Parathyroid adenoma (tissue), 2 donors: Measurements from ENCODE around the gene ZNF165.
"Not testable (repeated sequence)": the region's sequence is repeated elsewhere in the genome, so short reads cannot be mapped to it uniquely, and the experiment has no call there.

ENCODE experiments used
- H2AFZ ChIP-seq: fragments of 300-600 bp; sonication (generic); one replicate; pipeline ENCODE4 v1.7.0; 2017; ENCODE audit warnings: antibody characterized with exemption, mild to moderate bottlenecking
- H3K27ac ChIP-seq: fragments of 300-600 bp; sonication (generic); one replicate; pipeline ENCODE4 v1.7.0; 2017
- H3K27me3 ChIP-seq: fragments of 300-600 bp; sonication (generic); one replicate; pipeline ENCODE4 v1.7.0; 2017; ENCODE audit warnings: low read length; ENCODE audit not compliant: control insufficient read depth, insufficient read depth
- H3K36me3 ChIP-seq: fragments of 300-600 bp; sonication (generic); one replicate; pipeline ENCODE4 v1.7.0; 2017; ENCODE audit warnings: low read length; ENCODE audit not compliant: control insufficient read depth, insufficient read depth
- H3K4me1 ChIP-seq: fragments of 300-600 bp; sonication (generic); one replicate; pipeline ENCODE4 v1.7.0; 2017; ENCODE audit warnings: control low read depth
- H3K4me2 ChIP-seq: fragments of 300-600 bp; sonication (generic); one replicate; pipeline ENCODE4 v1.7.0; 2017; ENCODE audit warnings: low read length
- H3K4me3 ChIP-seq: fragments of 300-600 bp; sonication (generic); one replicate; pipeline ENCODE4 v1.7.0; 2017; ENCODE audit warnings: low read depth, low read length
- H3K79me2 ChIP-seq: fragments of 300-600 bp; sonication (generic); one replicate; pipeline ENCODE4 v1.7.0; 2017; ENCODE audit warnings: control low read depth
- H3K9ac ChIP-seq: fragments of 300-600 bp; sonication (generic); one replicate; pipeline ENCODE4 v1.7.0; 2017; ENCODE audit warnings: mild to moderate bottlenecking
- H3K9me3 ChIP-seq: fragments of 300-600 bp; sonication (generic); one replicate; pipeline ENCODE4 v1.7.0; 2017; ENCODE audit warnings: low read length; ENCODE audit not compliant: control insufficient read depth
- TF ChIP-seq, protein P1 (sequence below): fragments of 300-600 bp; sonication (generic); IDR thresholded peaks from one replicate; pipeline ENCODE4 v1.7.0; 2017; ENCODE audit warnings: antibody characterized with exemption, mild to moderate bottlenecking
- donor health status: primary hyperparathyroidism.

The ZNF165 gene

DNA sequence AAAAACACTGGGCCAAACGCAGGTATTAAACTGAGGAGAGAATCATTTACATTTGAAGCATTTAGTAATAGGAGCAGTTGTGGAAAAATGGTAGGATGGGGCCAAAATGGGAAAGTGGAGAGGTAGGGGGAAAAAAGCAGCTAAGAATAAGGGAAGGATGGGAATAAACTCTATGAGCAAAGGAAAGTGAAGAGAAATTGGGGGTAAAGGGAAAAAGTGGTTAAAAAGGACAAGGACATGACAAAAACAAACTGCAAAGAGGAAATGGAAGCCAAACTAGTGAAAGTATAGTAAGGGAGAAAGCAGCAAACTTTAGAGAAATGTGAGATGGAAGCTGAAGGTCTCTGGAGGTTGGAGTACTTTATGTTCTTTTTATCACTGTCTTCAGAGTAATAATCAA is 37.8 kb downstream of the ZNF165 start:
- H3K9ac ChIP-seq, result no peak overlapping the region
- TF ChIP-seq, protein P1, sequence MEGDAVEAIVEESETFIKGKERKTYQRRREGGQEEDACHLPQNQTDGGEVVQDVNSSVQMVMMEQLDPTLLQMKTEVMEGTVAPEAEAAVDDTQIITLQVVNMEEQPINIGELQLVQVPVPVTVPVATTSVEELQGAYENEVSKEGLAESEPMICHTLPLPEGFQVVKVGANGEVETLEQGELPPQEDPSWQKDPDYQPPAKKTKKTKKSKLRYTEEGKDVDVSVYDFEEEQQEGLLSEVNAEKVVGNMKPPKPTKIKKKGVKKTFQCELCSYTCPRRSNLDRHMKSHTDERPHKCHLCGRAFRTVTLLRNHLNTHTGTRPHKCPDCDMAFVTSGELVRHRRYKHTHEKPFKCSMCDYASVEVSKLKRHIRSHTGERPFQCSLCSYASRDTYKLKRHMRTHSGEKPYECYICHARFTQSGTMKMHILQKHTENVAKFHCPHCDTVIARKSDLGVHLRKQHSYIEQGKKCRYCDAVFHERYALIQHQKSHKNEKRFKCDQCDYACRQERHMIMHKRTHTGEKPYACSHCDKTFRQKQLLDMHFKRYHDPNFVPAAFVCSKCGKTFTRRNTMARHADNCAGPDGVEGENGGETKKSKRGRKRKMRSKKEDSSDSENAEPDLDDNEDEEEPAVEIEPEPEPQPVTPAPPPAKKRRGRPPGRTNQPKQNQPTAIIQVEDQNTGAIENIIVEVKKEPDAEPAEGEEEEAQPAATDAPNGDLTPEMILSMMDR, result no peak
- H3K9me3 ChIP-seq, result no peaks in the 10 kb centered on the region
- H3K4me3 ChIP-seq, result no peak overlapping the region
- H3K27ac ChIP-seq, result no peak overlapping the region
- no peaks in the 10 kb centered on the region for H3K79me2 ChIP-seq
- H2AFZ ChIP-seq, result no peak overlapping the region
- no peak overlapping the region for H3K4me2 ChIP-seq
- H3K4me1 ChIP-seq, result no peaks in the 10 kb centered on the region
- no peaks in the 10 kb centered on the region for H3K27me3 ChIP-seq
- H3K36me3 ChIP-seq, result no peaks in the 10 kb centered on the region

DNA sequence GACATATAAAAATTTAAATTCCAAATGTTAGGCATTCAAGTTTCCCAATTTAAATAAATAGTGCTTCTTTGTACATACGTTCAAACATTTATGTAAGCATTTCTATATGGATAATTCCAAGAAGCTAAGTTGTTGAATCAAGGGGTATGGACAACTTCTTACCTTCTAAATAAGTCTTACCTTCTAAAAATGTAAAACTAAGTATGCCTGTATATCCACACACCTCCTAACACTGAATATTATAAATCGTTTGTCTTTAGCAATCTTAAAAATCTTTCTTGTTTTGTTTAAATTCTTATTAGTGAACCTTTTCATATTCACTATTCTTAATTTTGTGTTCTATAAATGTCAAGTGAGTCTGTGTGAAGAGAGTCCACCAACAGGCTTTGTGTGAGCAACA is 41.5 kb downstream of the ZNF165 start:
- H3K4me2 ChIP-seq, result no peak overlapping the region
- H3K4me1 ChIP-seq, result peaks cover 4% of the 10 kb centered on the region

DNA sequence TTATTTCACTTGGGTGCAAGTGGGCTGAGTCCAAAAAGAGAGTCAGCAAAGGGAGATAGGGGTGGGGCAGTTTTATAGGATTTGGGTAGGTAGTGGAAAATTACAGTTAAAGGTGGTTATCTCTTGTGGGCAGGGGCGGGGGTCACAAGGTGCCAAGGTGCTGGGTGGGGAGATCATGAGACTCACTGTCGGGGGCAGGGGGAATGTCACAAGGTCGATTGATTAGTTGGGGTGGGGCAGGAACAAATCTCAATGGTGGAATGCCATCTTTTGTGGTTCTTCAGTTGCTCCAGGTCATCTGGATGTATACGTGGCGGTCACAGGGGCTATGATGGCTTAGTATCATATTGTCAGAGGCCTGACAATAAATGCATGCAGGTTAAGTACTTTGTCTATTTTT is 41.9 kb downstream of the ZNF165 start:
- H3K4me1 ChIP-seq, H3K4me3 ChIP-seq, H3K27ac ChIP-seq, H3K4me2 ChIP-seq, H3K79me2 ChIP-seq, H2AFZ ChIP-seq, H3K9ac ChIP-seq, H3K36me3 ChIP-seq, H3K27me3 ChIP-seq, H3K9me3 ChIP-seq: not testable (repeated sequence)

More for the DNA sequence above, 41.5 kb downstream of the ZNF165 start:
- no peaks in the 10 kb centered on the region for H3K36me3 ChIP-seq
- no peak overlapping the region for H3K4me3 ChIP-seq
- H2AFZ ChIP-seq, result no peak overlapping the region
- H3K79me2 ChIP-seq, result peaks cover 5% of the 10 kb centered on the region
- no peaks in the 10 kb centered on the region for H3K27me3 ChIP-seq
- H3K27ac ChIP-seq, result no peak overlapping the region
- no peak overlapping the region for H3K9ac ChIP-seq
- no peaks in the 10 kb centered on the region for H3K9me3 ChIP-seq
- TF ChIP-seq, protein P1, result no peak

DNA sequence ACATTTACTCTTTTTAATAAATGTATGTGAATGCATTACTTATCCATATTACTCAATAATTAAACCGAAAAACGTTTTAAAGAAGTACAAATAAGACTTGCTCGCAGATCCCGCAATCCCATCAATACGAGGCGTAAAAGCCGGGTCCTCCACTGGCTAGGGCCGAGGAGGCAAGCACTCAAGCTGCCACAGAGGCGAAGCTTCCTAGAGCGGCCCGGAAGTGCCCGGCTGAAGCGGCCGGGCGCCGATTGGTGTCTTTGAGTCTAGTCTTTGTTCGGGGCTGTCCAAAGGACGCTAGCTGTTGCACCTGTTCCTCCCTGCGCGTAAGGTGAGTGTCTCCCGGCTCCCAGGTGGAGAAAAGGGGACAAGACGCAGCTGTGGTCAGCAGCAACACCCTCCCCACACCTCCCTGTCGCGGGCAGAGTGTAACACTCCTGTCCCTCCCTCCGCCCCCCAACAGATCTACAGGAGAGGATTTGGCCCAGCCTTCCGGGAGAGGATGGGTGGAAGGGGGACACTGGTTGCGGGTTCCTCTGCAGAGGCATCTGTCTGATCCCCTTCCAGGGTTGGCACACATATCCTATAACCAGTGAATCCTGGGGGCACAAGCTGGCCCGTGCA is 44.1 kb downstream of the ZNF165 start, which contains the start of gene ZSCAN16:
Gene ZSCAN16 (plus strand): TSS at position 260 of the 621 bp plus-strand sequence. CDS start 835 bp downstream, outside the sequence.
- no peaks in the 10 kb centered on the region for H3K9me3 ChIP-seq
- peak within 1 kb of the TSS; percentile 64 for H3K9ac ChIP-seq
- peaks cover 7% of the 10 kb centered on the region for H3K79me2 ChIP-seq
- peak within 1 kb of the TSS; percentile 56 for H3K27ac ChIP-seq
- no peaks in the 10 kb centered on the region for H3K36me3 ChIP-seq
- H3K4me3 ChIP-seq, result peak within 1 kb of the TSS; percentile 64
- TF ChIP-seq, protein P1, result no peak
- peak within 1 kb of the TSS; percentile 80 for H3K4me2 ChIP-seq
- H3K4me1 ChIP-seq, result peaks cover 4% of the 10 kb centered on the region
- H2AFZ ChIP-seq, result peak within 1 kb of the TSS; percentile 90
- H3K27me3 ChIP-seq, result no peaks in the 10 kb centered on the region

DNA sequence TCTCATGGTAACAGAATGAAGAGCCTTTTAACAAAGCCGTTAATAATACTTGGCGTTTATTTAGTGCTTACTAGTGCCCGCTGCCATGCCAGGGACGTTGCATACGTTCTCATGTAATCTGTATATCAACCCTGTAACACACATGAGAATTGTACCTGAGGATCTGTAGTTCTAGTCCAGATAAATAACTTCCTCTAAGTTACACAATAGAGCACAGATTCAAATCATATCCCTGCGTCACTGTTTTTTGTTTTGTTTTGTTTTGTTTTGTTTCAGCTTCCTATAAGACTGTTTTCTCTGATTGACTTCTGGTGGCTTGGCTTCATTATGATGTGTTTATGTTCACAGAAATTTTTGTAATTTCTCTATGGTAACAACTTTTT is 44.6 kb downstream of the ZNF165 start:
- Histone ChIP-seq H3K79me2 (peaks cover 7% of the 10 kb centered on the region), H3K27me3 (no peaks in the 10 kb centered on the region), H3K4me2 (peak overlapping the region; percentile 80), H3K4me3 (peak overlapping the region; percentile 64), H3K36me3 (no peaks in the 10 kb centered on the region), H3K9ac (no peak overlapping the region), H3K27ac (peak overlapping the region; percentile 56), H2AFZ (peak overlapping the region; percentile 90), H3K9me3 (no peaks in the 10 kb centered on the region), H3K4me1 (peaks cover 4% of the 10 kb centered on the region)
- TF ChIP-seq, protein P1, result no peak
